Activated CD4-positive, alpha-beta T cell treated with anti-CD3 and anti-CD28 coated beads, Interleukin-2, Interleukin-4, amounts not matched to agents 100 ng/mL and 50 ng/mL, durations not matched to agents 16 hours and 8 hours (primary cell): Measurements from ENCODE around the gene SEMA3C.

Experiments
- DNase-seq: peaks from one replicate; pipeline ENCODE4 v3.0.0-alpha.2; 2020; ENCODE audit warnings: low spot score

The SEMA3C gene

DNA sequence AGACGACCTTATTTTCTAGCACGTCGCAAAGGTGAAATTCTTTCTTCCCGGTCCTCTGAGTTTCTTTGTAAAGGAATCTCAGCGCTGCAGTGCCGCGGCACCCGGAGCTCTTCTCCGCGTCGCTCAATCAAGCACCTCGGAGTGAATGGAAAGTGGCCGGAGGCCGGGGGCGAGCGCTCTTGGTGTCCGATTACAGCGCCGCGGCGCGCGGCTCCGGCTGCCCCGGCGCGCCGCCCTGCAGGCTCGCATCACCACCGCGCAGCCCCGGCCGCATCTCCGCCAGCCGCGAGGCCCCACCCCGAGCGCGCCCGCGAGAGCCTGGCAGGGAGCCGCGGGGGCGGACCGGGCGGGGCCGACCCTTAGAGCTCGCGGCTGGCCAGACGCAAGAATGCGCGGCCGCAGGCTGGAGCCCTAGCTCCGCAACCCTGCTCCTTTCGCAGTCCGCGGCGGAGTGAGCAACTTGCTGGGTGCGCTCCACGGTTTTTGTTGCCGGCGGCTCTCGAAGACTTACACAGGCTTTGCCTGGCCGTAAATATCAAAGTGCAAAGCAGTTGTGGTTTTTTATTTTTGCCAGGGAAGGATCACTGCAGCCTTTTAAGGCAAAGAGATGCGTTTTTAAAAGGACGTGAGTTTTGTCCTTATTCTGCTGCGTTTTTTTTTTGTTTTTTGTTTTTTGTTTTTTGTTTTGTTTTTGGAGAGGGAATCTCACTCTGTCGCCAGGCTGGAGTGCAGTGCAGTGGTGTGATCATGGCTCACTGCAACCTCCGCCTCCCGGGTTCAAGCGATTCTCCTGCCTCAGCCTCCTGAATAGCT lies at the start of gene SEMA3C:
Gene SEMA3C, minus strand, starts transcription at position 143 of the 813 bp plus-strand sequence. CDS start 2,270 bp downstream, outside the sequence.
- DNase-seq, result peak; percentile 8

GRCh38 chr7:80968606-80969005 lies 49.8 kb upstream of the SEMA3C start:
- DNase-seq, result no peak

DNA sequence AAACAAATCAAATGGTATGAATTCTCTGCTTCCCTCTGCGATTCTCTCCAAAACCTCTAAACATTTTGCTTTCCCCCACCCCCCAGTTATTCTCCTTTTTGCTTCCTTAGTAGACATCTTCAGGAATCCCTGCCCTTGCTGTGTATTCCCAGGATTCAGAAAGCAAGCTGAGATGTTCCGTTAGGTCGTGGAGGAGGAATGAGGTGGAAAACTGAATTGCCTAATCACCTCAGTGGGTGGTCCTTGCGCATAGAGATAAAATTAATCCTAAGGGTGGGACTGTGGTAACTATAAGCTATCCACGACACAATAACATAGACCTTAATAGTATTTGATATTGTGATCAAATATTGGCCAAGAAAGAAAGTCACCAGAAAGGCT lies 49.1 kb upstream of the SEMA3C start:
- DNase-seq, result no peak

- DNase-seq, result no peak
Measured at GRCh38 chr7:80967071-80967916, 48.4 kb upstream of the SEMA3C start.

- no peak for DNase-seq
Measured at GRCh38 chr7:80960244-80960795, 41.5 kb upstream of the SEMA3C start.

DNA sequence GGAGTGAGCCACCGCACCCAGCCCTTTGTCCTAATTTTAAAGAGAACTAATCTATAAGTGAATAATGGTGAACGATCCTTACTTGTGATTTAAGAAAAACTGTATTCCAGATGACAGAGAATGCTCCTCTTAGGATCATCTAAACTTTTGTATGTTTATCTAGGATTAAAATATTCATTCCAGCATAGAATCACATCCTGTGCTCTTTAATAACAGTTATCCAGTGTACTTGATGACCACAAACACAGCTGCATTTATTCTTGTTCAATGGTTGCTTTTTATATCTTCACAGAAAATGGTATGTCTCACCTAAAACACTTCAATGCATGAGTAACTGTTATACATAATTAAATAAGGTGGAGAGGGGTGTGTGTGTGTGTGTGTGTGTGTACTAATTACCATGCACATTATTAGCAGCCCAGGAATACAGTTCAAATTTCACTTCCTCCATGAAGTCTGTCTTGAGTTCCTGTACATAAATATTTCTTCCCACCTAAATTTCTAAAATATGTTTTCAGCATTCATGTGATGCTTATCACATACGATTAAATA lies 38.5 kb upstream of the SEMA3C start:
- no peak for DNase-seq

- no peak for DNase-seq
Measured at GRCh38 chr7:80954191-80954590, 35.3 kb upstream of the SEMA3C start.

DNA sequence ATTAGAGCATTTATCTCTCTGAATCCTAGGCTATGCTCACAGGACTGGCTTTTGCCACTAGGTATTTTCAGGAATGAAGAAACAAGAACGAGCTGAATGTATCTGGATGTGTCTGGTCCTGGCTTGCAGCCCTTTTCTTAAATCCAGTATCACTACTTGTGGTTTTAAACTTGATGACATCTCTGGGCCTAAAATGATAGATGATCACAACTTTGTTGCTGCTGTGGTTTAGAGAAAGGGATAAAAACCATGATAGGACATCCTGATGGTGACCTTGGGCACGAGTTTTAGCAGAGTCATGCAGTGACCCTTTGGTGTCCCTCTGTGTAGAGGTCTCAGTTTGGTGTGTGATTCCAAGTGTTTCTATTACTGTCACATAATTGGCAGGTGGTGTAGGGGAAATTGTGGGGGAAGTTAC lies 31.7 kb upstream of the SEMA3C start:
- DNase-seq, result no peak

- no peak for DNase-seq
Measured at GRCh38 chr7:80949449-80949848, 30.6 kb upstream of the SEMA3C start.

DNA sequence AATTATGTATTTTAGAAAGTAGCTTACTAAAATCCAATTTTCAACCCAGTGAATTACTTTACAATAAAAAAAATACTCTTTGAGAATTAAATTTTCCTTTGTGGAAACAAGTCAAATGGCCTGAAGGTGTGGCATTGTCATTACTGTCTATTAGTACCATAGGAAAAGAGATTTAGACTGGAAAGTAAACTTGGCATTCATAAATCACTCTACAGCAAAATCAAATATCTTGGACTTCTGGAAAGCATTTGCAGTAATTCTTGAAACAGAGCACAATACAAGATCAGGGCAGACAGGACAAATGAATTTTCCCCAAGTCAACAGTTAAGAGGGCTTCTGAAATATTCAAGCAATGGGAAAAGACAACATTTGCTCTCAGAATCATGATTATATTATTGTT lies 28.0 kb upstream of the SEMA3C start:
- no peak for DNase-seq

- DNase-seq, result no peak
Measured at GRCh38 chr7:80945976-80946375, 27.1 kb upstream of the SEMA3C start.

GRCh38 chr7:80943342-80943741 lies 24.5 kb upstream of the SEMA3C start:
- no peak for DNase-seq

- DNase-seq, result no peak
Measured at GRCh38 chr7:80942261-80943041, 23.6 kb upstream of the SEMA3C start.

DNA sequence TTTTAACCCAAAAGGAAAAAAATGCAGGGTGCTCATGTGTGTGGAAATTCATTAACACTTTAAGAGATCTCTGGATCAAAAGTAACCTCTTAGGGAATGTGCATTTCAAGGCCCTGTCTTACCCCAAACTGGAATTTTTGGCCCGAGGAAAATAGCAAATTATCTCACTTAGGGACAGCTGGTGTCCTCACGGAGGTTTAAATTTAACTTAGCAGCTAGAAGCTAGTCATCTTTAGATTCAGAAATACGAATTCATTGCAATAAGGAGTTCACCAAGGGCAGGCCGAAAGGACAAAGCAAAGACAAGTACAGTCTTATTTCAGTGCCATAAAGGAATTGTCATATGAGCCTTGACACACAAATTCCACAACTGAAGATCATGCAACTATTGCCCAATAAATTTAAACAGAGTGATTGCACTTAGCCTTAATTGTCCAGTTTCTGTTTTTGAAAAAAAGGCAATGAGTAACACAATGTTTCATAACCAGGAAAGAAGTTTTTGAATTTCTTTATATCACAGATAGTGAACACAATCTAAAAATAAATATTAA lies 22.4 kb upstream of the SEMA3C start:
- no peak for DNase-seq

DNA sequence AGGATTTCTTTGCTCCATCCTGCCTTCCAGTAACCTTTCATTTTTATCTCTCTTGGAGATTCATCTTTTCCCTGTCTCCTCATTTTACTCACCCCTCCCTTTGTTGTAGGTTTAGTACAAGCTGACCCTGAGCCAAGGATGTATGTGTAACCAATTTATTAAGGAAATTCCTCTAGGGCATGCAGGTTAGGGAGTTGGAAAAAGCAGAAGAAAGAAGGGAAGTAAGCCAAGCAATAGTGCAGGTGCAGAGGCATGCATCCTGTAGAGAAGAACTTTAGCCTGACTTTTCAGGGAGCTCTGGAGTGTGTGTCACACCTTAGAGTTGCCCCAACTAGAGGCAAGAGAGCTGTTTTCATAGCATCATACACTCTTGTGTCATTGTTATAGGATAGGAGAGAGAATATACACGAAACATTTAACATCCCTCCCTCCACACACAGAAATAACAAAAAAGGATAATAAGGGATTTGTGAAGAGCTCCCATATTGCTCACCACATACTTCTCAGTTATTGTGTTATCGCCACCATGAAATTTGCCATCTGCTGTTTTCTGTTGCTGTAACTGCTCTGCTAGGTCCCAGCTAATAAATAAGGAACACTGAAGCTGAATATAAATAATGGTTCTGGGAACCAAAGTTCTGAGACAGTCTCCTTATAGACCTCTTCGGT lies 21.8 kb upstream of the SEMA3C start:
- no peak for DNase-seq

DNA sequence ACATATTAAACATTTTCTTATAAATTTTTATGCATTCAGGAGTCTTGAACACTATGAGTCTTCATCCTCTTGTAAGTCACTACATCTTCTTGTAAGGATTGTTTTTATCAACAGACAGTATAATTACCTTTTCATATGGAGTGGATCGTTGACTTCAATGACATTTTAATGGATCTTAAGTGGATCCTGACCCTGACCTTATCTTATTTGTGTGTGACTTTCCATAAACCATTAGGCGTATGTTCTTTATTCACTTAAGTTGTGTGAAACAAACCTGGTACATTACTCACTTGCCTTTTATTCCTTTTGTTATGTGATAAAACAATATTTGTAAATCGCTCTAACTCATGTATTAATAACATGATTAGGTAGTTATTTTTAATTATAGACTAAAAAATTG lies 18.5 kb upstream of the SEMA3C start:
- DNase-seq, result no peak

GRCh38 chr7:80935991-80936780 lies 17.3 kb upstream of the SEMA3C start:
- DNase-seq, result no peak

GRCh38 chr7:80934321-80934720 lies 15.5 kb upstream of the SEMA3C start:
- DNase-seq, result no peak

DNA sequence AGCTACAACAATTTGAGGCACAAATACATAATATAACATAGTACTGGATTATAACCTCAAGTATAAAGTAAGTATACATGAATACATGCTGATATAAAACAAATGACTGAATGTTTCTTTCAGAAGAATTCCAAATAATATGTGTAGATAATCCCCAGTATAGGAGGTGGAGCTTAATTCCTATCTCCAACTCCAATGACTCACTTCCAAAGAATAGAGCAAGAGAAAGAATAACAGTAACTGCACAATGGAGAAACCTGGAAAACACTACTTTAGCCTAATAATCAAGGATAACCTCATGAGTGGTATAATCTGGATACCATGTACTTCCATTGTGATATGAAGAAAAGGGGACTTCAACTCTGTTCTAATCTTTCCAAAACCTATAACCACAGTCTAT lies 13.7 kb upstream of the SEMA3C start:
- no peak for DNase-seq

DNA sequence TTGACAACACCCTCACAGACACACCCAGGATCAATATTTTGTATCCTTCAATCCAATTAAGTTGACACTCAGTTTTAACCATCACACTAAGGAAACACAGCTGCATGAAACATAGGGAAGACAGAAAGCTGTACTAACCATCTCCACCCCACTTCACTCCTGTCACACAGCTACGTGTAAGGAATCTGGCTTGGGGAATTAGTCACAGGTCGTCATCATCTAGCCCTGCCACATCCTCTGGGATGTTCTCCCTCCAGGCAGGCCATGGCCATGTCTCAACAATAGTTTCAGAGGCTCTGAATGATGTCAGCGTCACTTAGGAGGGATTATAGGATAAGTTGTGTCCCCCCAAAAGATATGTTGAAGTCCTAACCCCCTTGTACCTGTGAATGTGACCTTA lies 10.8 kb upstream of the SEMA3C start:
- DNase-seq, result no peak
